ENCODE data around the gene OSBPL1A.

Gene OSBPL1A

DNA sequence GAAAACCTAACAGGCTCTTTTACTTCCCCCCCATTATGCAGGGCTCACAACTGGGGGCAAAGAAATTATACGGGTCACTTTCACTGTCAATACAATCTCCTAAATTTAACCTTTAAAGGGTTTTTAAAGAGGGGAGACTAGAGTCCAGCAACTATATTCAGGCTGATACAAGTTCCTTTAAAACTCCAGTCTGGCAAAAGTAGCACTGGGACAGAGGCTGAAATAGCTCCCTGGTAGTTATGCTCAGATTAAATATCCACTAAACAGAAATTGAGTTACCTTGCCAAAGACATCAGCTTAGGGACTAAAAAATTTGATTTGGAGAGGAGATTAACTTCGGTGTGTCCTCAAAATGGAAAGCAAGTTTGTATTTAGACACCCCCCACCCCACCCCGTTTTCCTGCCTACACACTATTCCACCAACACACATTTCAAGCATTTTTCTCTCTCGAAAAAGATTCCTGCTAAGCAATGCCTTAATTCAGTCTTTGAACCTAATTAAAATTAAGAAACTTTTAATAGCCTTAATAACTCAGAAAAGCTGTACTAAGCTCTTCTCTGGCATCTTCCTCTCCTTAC is 127.2 kb downstream of the OSBPL1A start:
- in situ Hi-C loops (cut with HindIII; ENCODE audit: low sequenced_read_pairs), result no loop called here

DNA sequence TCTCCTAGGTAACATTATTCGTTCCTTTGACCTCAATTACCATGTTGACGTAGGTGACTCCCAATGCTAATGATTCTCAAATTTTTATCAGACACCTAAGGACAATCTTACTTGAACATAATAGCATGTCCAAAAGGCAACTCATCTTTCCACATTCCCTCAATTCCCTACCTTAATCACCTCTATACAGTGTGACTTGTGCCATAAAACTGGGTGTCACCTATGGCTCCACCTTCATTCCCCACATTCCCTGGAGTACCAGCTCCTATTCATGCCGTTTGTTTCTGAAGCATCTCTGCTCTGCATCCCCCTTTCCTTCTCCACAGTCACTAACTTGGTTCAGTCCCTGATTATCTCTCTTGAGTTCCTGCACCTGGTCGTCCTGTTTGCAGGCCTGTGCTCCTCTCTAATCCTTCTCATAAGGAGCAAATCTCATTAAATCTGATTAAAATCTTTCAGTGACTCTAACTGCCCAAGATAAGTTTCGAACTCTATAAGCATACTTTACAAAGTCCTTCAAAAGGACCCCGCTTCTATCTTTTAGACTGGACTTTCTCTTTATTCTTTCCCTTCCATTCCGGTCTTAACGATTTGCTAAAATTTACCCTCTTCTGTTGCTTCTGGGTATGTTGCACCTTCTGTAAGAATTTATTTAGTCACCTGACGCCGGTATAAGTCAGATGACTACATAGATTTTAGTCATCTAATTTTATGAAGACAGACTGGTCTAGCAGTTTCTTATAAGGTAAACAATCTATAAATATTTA is 128.7 kb downstream of the OSBPL1A start:
- in situ Hi-C loops (cut with HindIII; ENCODE audit: low sequenced_read_pairs), result no loop called here

DNA sequence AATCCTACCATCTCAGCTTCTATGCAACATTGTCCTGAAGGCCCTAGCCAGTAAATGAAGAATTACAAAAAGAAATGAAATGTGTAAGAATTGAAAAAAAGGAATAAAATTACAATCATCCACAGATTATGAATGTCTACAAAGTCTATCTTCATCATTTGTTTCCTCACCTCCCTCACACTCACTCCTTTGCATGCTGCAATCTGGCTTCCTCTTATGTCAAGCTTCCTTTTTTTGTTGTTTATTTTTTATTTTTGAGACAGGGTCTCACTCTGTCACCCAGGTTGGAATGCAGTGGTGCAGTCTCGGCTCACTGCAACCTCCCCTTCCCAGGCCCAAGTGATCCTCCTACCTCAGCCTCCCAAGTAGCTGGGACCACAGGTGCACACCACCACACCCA is 129.7 kb downstream of the OSBPL1A start:
- in situ Hi-C loops (cut with HindIII; ENCODE audit: low sequenced_read_pairs), result no loop called here

DNA sequence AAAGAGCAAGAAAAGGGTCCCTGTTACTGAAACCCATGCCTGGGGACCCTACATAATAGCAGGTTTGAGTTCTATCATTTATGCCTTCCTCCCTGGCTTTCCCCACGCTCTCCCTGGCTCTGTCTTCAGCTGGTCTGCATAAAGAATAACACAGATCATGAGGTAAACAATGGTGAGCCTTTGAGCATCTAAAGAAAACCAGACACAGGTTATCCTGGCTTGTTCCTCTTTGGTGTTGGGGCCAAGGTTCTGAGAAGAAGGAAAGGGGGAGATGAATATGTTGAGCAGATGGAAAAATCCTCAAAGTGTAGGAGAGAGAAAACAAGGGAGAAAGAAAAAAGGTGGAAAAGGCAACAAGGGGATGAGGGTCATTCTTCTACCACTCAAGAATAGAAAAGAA is 131.5 kb downstream of the OSBPL1A start:
- in situ Hi-C loops (cut with HindIII; ENCODE audit: low sequenced_read_pairs), result no loop called here

DNA sequence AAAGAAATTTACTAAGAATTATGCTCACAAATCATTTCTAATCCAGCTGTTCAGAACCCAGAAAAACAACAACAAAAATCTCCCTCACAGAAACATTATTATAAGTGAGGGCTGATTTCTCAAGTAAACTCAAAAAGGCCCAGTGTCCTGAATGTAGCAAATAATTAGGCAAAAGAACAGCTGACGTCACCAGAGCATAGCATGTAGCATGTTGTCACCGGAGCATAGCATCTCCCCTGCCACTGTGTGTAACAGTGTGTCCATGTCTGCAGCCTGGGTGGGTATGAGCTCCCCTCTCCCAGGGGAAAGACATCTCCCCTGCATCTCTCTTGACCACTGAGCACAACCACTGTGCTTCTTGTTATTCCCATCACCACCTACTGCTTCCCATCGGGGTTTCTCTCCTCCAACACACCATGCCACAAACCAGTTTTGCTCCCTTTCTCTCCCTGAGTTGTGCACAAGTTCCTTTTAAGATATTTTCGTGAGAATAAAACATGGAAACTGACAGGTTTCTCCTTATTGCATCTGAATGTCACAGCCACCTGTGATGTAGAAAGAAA is 132.0 kb downstream of the OSBPL1A start:
- in situ Hi-C loops (cut with HindIII; ENCODE audit: low sequenced_read_pairs), result no loop called here

DNA sequence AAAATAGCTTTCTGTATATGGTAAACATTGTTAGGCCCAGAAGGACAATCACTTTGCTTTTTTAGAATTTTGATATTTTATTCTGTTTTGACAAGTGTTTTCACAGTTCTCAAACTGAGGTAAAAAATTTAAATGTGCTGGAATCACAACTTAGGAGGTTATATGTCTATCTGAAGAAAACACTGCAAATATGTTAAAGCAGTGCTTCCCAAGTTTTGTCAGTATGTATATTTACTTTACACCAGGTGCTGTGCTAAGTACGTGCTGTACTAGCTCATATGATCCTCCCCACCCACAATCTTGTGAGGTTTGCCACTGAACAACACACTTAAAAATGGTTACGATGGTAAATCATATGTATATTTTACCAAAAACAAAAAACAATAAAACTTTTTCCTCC is 134.6 kb downstream of the OSBPL1A start:
- in situ Hi-C loops (cut with HindIII; ENCODE audit: low sequenced_read_pairs), result no loop called here

DNA sequence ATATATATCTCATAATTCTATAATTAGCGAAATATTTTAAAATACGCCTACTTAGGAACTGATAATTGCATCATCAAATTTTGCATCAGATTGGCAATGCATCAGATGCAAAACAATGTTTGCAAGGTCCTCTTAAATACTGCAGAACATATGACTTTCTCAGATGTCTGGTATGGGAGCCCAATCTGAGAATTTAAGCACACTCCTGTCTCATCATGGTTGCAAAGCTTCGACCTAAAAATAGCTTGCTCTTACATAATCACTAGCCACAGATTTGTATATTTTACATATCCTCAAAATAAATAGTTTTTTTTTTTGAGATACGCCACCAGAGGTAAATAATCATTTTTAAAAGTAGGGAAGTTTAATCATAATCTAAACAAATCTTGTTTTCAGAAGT is 135.5 kb downstream of the OSBPL1A start:
- in situ Hi-C loops (cut with HindIII; ENCODE audit: low sequenced_read_pairs), result no loop called here

DNA sequence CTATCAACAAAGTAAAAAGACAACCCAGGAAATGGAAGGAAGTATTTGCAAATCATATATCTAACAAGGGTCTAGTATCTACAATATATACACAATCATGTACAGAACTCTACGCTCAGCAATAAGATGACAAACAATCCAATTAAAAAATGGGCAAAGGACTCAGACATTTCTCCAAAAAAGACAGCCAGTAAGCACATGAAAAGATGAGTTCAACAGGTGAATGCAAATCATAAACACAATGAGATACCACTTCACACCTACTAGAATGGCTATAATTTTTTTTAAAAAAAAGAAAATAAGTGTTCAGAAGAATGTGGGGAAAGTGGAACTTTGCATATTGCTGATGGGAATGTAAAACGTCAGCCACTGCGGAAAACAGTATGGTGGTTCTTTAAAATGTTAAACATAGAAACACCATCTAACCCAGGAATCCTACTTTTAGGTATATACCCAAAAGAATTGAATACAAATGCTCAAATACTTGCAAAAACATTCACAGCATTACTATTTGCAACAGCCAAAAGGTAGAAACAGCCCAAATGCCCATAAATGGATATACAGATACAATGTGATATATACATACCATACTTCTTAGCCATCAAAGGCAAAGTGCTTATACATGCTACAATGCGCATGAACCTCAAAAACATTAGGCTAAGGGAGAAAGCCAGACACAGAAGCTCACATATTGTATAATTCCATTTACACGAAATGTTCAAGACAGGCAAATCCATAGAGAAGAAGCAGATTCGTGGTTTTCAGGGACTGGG is 137.6 kb downstream of the OSBPL1A start:
- in situ Hi-C loops (cut with HindIII; ENCODE audit: low sequenced_read_pairs), result no loop called here

DNA sequence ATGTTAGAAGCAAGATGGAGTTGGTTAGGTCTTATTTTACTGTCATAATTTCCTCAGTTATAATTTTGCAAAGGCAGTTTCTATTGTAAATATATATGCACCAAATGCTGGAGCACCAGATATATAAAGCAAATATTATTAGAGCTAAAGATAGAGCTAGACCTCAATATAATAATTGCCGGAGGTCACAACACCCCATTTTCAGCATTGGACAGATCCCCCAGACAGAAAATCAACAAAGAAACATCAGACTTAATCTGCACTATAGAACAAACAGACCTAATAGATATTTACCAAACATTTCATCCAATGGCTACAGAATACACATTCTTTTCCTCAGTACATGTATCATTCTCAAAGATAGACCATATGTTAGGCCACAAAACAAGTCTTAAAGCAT is 143.6 kb downstream of the OSBPL1A start:
- in situ Hi-C loops (cut with HindIII; ENCODE audit: low sequenced_read_pairs), result no loop called here

DNA sequence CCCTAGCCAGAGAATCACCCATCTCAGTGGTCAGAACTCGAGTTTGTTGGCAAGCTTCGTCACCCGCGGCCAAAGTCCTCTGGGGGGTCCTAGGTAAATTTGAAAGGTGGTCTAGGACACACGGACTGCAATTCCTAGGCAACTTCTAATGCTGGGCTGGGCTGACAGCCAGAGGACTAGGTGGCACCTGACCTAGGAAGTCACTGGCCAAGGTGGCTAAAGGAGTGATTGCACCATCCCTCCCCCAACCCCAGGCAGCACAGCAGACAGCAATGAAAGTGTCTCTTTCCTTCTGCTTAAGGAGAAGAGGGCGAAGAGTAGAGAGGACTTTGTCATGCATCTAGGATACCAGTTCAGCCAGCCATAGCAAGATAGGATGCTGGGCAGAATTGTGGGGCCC is 147.9 kb downstream of the OSBPL1A start:
- in situ Hi-C loops (cut with HindIII; ENCODE audit: low sequenced_read_pairs), result no loop called here

DNA sequence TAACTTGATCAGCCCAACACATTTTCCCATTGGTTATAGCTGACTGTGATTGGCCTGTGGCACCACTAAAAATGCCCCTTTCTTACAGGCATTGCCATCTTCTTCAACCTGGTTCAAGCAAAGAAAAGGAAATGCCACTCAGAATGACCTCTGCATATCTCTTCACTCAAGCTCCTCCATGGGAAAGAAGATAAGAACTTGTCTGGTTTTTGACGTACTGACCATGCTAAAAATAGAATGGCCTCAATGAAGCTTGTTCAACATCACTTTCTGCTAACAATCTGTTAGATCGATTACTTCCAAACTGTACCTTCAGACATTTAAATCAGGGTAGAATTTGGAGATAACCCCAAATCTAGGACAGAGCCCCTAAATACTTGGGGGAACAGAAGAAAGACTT is 149.3 kb downstream of the OSBPL1A start:
- in situ Hi-C loops (cut with HindIII; ENCODE audit: low sequenced_read_pairs), result no loop called here

DNA sequence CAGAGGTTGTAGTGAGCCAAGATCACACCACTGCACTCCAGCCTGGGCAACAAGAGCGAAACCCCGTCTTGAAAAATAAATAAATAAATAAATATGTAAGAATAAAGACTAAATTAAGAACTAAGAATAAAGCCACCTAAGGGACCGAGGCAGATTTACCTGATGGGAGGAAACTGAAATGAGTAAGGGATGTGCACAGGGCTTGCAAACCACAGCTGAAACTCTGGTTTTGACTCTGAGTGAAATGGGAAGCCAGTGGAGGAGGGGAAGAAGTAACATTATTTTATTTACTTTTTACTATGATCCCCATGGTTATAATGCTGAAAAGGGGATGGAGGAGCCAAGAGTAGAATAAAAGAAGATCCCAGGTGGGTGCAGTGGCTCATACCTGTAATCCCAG is 151.5 kb downstream of the OSBPL1A start:
- in situ Hi-C loops (cut with HindIII; ENCODE audit: low sequenced_read_pairs), result no loop called here

DNA sequence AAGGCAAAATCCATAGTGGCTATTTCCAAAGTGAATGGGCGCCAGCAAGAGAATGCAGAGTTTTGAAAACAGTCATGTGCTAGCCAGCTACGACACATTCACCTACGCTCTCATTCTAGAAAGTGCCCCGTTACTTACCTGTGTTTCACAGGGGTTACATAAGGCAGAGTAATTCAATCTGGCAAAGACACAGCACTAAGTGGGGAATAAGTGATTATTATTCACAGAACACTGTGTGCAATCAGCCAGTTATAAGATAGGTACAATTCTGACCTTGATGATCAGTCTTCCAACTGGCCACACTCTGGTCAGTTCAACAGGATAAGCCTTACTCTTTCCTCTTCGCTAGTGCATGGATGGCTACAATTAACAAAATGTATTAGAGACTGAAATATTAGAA is 152.9 kb downstream of the OSBPL1A start:
- in situ Hi-C loops (cut with HindIII; ENCODE audit: low sequenced_read_pairs), result no loop called here

DNA sequence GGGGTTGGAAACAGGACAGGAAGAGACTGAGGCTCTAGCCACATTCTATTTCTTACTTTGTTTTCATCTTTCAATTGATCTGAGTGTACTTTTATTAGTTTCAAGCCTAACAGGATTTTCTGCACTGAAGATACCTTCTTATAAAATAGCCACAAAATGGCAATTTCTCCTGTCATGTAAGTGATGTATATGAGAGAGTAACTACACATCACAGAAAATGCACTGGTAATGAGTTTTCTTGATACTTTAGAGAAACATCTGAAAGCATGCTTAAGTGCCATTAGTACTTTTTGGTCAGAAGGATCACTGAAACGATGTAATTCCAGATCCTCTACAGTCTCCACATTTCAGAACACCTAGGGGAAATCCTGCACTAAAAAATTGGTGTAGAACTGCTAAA is 153.9 kb downstream of the OSBPL1A start:
- in situ Hi-C loops (cut with HindIII; ENCODE audit: low sequenced_read_pairs), result no loop called here

DNA sequence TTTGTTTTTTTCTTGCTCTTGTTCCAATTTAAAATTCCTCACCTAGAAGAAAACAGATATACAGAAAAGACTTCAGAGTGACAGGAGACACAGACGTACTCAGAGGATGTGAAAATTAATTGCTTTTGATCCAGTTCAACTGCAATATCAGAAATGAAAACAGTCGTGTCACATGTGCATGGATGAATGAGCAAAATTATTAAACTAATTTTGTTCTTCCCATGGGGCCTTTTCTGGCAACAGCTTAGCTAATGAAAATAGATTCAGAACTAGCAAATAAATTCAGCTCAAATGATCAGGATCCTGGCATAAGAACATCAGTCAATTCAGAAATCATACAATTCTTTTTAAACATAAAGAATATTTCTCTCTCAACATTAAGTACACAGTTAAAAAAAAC is 158.3 kb downstream of the OSBPL1A start:
- in situ Hi-C loops (cut with HindIII; ENCODE audit: low sequenced_read_pairs), result no loop called here

DNA sequence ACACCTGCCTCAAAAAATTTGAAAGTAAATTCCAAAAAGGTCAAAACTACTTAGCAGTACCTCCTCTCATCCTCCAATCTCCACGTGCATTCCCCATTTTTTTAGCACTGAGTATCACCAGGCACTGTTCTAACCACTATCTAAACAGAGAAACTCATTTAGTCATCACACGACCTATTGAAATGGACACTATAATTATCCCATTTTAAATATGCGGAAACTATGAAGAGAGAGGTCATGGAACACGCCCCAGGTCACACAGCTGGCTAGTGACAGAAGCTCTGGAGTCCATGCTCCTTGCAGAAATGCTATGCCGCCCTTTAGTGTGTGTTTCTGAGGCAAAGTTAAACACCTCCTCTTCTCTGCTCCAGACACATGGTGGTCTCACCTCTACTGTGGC is 159.2 kb downstream of the OSBPL1A start:
- in situ Hi-C loops (cut with HindIII; ENCODE audit: low sequenced_read_pairs), result no loop called here

DNA sequence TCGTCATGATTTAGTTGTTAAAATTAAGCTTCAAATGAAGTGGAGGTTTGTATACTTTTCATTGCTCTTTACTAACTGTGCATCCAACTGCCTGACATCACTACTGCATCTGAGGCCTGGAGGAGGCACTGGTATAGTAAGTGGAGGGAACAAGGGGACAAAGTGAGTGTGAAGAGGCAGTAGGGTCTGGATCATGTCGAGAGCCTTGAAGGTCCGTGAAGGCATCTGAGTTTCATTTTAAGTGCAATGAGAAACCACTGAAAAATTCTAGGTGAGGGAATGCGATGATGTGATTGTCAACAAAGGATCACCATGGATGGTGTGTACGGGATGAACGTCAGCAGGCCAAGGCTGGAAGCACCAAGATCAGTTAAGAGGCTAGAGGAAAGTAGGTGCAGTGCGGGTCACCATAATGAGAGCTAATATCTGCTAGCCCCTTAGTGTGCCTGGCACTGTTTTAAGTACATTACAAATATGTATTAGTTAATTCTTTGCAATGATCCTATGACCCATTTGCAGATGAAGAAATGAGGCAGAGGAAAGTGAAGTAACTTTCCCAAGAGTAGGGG is 162.7 kb downstream of the OSBPL1A start:
- in situ Hi-C loops (cut with HindIII; ENCODE audit: low sequenced_read_pairs), result no loop called here

DNA sequence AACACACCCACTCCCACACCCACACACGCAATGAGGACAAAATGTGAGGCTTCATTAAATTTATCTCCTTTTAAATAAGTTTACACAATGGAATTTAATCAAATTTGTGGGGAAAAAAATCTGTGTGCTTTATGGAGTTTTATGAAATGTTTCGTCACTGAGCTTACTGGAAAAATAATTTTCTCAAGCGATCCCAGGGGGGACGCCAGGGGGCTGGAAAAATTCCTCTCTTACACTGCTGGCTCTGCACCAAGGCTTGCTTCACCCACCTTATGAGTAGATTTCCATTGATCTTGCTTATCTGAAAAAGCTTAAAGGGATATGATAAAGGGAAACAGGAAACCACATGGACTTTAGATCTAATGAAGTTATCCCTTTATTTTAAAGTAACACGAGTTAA is 163.3 kb downstream of the OSBPL1A start:
- in situ Hi-C loops (cut with HindIII; ENCODE audit: low sequenced_read_pairs), result no loop called here

DNA sequence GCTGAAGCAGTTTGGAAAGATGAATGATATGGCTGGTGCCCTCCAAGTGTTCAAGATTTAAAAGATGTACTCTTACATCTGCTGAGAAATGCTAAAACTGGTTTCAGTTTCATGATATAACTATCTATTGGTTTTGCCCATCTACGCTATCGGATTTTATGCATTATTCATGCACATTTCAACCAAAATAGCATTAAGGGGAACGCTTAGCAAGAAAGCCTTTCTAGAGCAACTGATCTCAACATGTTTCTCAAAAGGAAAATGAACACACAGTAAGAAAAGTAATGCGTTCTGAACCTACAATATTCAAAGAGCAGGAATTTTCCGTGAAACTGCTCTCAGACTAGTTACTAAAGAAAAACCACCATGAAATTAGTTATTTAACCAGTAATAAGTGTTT is 164.8 kb downstream of the OSBPL1A start:
- in situ Hi-C loops (cut with HindIII; ENCODE audit: low sequenced_read_pairs), result no loop called here

DNA sequence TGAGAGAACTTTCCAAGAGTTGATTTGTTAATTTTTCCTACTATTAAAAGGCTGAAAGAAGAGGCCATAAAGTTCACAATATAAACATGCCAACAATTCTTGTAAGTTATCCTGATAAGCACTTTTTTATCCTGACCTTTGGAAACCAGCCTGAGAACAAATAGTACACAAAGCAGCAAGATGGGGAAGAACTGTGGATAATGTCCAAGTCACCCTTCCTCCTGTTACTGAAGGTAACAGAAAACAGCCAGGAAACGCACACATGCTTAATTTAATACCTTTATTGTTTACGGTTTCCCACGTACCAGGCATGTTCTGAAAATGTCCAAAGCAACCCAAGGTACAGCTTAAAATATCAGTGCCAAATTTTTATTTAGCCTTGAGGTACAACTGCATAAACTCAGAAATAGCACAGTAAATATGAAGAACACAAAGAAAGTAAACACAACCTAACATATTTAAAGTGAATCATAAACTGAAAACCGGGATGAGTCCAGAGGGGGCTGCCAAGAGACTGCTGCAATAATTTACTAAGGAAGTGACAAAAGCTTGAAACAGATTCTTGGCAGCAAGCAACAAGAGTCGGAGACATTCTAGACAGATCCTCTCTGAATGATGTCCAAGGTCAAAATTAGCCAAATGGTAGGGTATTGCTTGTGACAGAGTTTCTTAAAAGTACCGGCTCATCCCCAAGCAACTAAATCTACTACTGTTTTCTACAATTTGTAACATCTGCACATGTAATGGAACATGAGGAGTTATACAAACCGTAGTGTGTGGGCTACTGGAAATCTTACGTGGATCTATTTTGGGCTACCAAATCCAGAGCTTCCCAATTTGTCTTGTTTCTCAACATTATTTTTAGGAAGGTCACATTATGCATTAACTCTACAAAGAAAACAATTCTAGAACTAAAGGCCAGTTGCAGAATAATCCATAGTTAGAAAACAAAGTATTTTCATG is 165.6 kb downstream of the OSBPL1A start:
- in situ Hi-C loops (cut with HindIII; ENCODE audit: low sequenced_read_pairs), result no loop called here
